ENCODE measurements around the gene DDB1.

The DDB1 gene

GRCh38 chr11:61354208-61354607, 21.3 kb upstream of the DDB1 start:
- DNase-seq: no peak

GRCh38 chr11:61353131-61354067, 20.5 kb upstream of the DDB1 start:
- no peak for DNase-seq

GRCh38 chr11:61352038-61352437, 19.1 kb upstream of the DDB1 start:
- no peak for DNase-seq

- no peak for DNase-seq
Measured at GRCh38 chr11:61350803-61351202, 17.9 kb upstream of the DDB1 start.

GRCh38 chr11:61350336-61350735, 17.4 kb upstream of the DDB1 start:
- no peak for DNase-seq

DNA sequence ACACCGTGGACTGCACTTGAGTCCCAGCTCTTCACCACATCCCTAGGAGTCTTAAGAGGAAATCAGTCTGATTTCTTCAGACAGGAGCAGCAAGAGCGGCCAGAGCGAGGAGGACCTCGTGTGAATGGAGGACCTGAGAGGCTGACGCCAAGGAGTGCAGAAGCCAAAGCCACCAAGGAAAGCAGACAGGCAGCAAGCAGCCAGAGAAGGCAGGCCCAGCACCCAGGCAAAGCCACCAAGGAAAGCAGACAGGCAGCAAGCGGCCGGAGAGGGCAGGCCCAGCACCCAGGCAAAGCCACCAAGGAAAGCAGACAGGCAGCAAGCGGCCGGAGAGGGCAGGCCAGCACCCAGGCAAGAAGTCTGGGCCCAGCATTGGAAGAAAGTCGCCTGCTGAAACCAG, 17.0 kb upstream of the DDB1 start:
- DNase-seq: no peak

DNA sequence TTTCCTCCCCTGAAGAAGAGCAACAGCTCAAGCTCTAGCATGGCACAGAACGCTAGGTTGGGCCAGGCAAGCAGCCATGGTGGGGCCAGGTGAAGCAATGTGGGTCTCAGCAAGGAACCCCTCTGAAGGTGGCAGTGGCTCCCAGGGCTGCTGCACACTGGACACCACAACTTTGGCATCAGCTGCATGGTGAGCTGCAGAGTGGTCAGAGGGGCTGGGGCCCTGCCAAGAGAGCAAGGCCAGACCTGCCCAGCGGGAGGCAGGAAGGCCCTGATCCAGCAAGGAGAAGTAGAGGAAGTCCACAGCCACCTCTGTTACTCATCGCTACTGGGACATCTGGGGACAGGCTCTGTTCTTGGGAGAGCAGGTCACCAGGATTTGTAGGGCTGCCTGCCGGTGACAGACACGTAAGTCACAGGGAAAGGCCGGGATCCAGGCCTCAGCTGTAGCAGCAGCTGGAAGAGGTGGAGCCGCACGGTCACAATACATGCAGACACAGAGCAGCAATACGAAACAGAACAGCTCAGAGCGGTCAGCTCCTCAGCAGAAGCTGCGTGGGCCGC, 16.4 kb upstream of the DDB1 start:
- no peak for DNase-seq

GRCh38 chr11:61347916-61348461, 15.1 kb upstream of the DDB1 start:
- DNase-seq: no peak

DNA sequence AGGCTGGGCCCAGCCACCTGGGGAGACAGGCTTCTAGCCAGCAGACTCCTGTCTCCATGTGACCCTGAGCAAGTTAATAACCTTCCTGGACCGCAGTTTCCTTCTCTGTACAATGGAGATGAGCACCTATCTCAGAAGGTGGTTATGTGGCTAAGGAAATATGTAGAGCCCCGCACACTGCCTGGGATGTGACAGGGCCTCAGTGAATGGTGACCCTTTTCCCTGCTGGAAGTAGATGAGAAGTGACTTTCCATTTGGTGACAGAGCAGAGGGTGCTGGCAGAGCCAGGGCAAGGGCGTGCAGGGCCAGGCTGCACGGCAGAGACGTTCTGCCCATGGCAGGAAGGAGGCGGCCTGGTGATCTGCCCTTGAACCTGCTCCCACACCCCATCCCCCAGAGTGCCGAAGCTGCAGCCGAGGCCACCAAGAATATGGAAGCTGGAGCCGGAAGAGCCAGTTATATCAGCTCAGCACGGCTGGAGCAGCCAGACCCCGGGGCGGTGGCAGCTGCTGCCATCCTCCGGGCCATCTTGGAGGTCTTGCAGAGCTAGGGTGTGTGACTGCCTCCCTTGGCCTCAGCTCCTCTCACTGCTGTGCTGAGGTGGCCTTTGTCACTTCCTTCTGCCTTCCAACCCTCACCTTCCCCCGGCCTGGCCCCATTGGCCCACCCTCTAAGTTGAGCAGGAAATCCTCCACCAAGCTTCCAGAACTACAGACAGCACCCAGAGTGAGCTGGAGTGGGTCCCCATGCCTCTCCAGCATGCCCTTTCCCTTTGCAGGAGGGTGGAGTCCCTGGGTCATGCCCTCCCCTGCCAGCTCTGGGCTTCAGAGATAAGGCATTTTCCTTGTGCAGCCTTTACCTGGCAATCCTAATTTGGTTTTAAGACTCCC, 13.3 kb upstream of the DDB1 start:
- DNase-seq: no peak

DNA sequence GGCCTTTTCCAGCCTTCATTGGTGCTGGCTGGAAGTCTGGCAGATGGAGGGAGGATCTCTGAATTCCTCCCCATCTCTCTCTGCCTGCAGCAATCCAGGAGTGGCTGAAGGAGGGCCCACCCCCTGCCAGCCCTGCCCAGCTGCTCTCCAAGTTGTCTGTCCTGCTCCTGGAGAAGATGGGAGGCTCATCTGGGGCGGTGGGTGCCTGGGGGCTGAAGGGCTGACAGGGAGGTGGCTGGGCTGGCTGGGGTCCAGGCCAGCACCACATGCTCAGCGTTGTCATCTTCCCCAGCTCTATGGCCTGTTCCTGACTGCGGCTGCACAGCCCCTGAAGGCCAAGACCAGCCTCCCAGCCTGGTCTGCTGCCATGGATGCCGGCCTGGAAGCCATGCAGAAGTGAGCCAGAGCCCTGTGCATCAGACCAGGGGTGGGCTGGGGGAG, 12.3 kb upstream of the DDB1 start:
- DNase-seq: no peak

- DNase-seq: no peak
Measured at GRCh38 chr11:61343792-61344745, 11.2 kb upstream of the DDB1 start.

GRCh38 chr11:61342207-61342803, 9.4 kb upstream of the DDB1 start:
- DNase-seq: no peak

- no peak for DNase-seq
Measured at GRCh38 chr11:61341706-61342105, 8.8 kb upstream of the DDB1 start.

- DNase-seq: no peak
Measured at GRCh38 chr11:61340979-61341378, 8.1 kb upstream of the DDB1 start.

DNA sequence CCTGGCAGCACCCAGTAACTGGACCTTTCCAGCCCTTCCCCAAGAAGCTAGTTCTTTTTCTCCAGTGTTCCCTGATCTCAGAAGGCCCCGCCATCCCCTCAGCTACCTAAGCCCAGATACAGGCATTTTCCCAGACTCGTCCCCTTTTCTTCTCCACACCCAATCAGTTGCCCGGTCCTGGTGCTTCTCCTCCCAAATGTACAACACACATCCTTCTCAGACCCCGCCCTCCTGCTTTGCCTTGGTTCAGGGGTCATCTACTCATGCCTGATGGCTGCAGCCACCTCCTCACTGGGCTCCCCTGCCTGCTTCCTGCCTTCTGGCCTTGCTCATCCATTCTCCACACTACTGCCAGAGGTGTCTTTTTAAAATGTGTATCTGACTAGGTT, 6.6 kb upstream of the DDB1 start:
- no peak for DNase-seq

DNA sequence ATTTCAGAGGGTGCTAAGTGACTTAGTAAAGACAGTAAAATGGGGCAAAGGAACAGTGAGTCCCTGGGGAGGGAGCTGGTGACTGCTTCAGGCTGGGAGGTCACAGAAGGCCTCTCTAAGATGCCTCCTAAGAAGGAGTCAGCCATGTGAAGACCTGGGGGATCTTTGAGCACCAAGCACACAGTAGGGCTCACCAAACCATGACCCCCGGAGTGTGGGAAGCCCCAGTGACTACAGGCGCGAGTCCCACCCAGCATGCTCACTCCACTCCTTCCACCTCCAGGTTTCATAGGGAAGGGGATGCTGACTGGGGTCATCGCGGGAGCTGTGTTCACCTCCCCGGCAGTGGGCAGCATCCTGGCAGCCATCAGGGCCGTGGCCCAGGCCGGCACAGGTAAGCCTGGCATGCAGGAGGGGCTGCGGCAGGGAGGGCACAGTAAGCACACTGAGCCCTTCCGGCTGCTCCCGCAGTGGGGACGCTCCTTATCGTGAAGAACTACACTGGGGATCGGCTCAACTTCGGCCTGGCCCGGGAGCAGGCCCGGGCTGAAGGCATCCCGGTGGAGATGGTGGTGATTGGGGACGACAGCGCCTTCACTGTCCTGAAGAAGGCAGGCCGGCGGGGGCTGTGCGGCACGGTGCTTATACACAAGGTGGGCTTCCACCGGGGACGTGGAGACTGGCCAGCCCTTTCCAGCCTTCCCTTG, 6.0 kb upstream of the DDB1 start:
- DNase-seq: no peak

- DNase-seq: no peak
Measured at GRCh38 chr11:61337706-61338470, 5.0 kb upstream of the DDB1 start.

DNA sequence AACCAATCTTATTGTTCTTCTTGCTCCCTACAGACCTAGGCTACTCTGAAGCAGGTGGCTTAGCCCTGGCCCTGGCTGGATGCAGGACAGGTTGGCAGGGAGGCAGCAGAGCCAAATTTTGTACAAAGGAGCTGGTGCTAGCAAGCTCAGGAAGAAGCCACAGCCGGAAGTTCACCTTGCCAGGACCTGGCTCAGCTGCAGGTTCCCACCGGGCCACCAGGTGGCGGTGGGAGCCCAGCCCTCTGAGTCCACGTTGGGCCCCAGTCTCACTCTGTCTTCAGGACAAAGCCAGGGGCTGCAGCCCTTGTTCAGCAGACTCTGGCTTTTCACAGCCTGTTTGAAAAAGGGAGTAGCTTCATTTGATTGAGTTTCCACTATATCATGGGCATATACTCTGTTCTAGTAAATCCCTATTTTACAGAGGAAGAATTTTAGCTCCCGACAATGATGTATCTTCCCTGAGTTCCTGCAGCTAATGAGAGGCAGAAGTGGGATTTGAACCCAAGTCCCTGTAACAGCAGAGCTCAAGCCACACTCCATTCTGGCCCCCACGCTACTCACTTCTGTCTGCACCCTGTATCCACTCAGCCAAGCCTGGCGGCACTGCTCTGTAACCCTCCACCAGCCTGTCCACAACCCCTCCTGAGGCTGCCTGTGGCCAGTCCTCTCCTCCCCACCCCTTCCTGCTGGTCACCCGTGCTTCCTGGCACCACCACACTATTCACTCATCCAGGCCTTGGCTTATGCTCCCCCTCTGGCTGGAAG, 3.4 kb upstream of the DDB1 start:
- DNase-seq: peak; percentile 77

GRCh38 chr11:61335355-61335710, 2.4 kb upstream of the DDB1 start:
- no peak for DNase-seq
